Endothelial cell (in vitro differentiated cells): Measurements from ENCODE around the gene ADPRS. TPM values are rescaled to one million over a fixed set of nuclear protein-coding genes. Genes with fewer than 3 reads are reported as not detected.

ENCODE experiments used
- DNase-seq: peaks from one replicate; pipeline ENCODE4 v3.0.0; 2021; ENCODE audit warnings: low spot score
- H3K27ac Mint-ChIP-seq: one replicate; pipeline ENCODE4 v1.8.0; 2021; ENCODE audit warnings: mixed read lengths, inconsistent platforms; ENCODE audit not compliant: unreplicated experiment
- H3K27me3 Mint-ChIP-seq: one replicate; pipeline ENCODE4 v1.8.0; 2021; ENCODE audit warnings: mild to moderate bottlenecking, moderate library complexity, mixed read lengths, inconsistent platforms; ENCODE audit not compliant: unreplicated experiment
- H3K36me3 Mint-ChIP-seq: one replicate; pipeline ENCODE4 v1.8.0; 2021; ENCODE audit warnings: mild to moderate bottlenecking, low read depth, mixed read lengths, inconsistent platforms; ENCODE audit not compliant: unreplicated experiment
- H3K4me1 Mint-ChIP-seq: one replicate; pipeline ENCODE4 v1.8.0; 2021; ENCODE audit warnings: mild to moderate bottlenecking, mixed read lengths, inconsistent platforms; ENCODE audit not compliant: unreplicated experiment
- H3K4me3 Mint-ChIP-seq: one replicate; pipeline ENCODE4 v1.8.0; 2021; ENCODE audit warnings: mild to moderate bottlenecking, mixed read lengths, inconsistent platforms; ENCODE audit not compliant: unreplicated experiment
- H3K9me3 Mint-ChIP-seq: one replicate; pipeline ENCODE4 v1.8.0; 2021; ENCODE audit warnings: mixed read lengths, inconsistent platforms; ENCODE audit not compliant: unreplicated experiment
- total RNA-seq: library from RNA; stranded (reverse); fragmentation: NEBNext Ultra II Directional; extraction: Animal tissue kit (Norgen Biotek cat#: 25700); gene quantifications from one replicate; pipeline ENCODE4 v1.2.1, GENCODE V29; 2021; ENCODE audit not compliant: unreplicated experiment
- TF ChIP-seq, protein P1 (sequence below): fragments of 200-600 bp; sonication (generic); IDR thresholded peaks from one replicate; pipeline ENCODE4 v1.5.0; 2021; ENCODE audit warnings: antibody characterized with exemption; ENCODE audit not compliant: unreplicated experiment

Gene ADPRS
- total RNA-seq, 1 donor from 2014 or later = 24.2 TPM

DNA sequence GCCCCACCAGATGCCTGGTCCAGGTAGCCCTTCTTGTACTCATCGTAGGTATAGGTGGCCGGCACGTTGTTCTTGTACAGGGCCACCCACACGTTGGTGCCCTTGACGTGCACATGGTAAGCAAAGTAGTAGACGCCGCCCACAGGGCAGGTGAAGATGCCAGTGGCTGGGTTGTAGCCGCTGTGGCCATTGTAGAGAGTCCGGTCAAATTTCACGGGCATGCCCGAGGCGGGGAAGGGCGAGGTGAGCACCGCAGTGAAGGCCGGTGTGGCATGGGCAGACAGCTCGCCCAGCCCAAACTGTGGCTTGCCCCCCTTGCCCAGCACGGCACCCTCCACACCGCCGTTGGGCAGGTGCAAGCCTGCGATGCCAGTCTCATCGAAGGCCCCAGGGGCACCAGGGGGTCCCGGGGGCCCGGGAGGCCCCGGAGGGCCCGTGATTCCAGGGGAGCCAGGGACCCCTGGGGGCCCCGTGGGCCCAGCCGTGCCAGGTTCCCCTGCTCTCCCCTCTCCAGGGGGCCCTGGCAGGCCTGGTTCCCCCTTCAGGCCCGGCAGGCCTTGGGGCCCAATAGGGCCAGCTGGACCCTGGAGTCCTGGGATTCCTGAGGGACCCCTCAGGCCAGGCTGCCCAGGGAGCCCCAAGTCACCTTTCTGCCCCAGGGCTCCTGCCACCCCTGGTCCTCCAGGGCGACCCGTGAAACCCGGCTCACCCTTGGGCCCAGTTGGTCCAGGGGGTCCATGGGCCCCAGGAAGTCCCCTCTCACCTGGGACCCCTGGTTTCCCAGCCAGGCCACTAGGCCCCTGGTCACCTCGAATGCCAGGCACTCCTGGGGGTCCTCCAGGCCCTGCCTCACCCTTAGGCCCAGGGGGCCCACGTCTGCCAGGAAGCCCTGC is 9.2 kb downstream of the ADPRS start:
- Mint-ChIP-seq H3K27ac (no peak overlapping the region), H3K27me3 (peaks cover 8% of the 10 kb centered on the region), H3K36me3 (no peaks in the 10 kb centered on the region), H3K9me3 (no peaks in the 10 kb centered on the region), H3K4me1 (no peaks in the 10 kb centered on the region), H3K4me3 (no peak overlapping the region)
- TF ChIP-seq, protein P1, sequence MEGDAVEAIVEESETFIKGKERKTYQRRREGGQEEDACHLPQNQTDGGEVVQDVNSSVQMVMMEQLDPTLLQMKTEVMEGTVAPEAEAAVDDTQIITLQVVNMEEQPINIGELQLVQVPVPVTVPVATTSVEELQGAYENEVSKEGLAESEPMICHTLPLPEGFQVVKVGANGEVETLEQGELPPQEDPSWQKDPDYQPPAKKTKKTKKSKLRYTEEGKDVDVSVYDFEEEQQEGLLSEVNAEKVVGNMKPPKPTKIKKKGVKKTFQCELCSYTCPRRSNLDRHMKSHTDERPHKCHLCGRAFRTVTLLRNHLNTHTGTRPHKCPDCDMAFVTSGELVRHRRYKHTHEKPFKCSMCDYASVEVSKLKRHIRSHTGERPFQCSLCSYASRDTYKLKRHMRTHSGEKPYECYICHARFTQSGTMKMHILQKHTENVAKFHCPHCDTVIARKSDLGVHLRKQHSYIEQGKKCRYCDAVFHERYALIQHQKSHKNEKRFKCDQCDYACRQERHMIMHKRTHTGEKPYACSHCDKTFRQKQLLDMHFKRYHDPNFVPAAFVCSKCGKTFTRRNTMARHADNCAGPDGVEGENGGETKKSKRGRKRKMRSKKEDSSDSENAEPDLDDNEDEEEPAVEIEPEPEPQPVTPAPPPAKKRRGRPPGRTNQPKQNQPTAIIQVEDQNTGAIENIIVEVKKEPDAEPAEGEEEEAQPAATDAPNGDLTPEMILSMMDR = no peak
- DNase-seq = no peak

DNA sequence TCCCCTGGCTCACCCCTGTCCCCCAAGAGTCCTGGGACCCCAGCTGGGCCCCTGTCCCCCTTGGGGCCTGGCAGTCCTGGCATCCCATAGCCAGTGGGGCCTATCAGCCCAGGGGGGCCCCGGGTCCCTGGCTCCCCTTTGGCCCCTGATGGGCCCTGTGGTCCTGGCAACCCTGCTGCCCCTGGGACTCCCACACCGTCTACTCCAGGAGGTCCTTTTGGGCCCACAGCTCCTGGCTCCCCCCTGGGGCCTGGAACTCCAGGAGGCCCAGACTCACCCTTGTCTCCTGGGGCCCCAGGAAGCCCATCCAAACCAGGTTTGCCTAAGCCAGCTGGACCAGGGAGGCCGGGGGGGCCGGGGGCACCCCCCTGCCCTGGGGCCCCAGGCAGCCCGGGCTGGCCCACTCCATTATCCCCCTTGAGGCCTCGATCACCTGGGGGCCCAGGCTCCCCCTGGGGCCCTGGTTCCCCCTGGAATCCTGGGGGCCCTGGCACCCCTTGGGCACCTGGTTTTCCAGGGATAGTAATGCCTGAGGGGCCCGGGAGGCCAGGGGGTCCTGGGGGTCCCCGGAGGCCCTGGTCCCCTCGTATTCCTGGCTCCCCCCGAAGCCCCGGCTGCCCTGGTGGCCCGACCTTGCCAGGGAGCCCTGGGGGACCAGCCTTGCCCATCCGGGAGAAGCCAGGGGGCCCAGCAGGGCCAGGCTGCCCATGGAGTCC is 10.1 kb downstream of the ADPRS start:
- TF ChIP-seq, protein P1 = no peak
- Mint-ChIP-seq H3K27me3 (peaks cover 8% of the 10 kb centered on the region), H3K36me3 (no peaks in the 10 kb centered on the region), H3K27ac (no peak overlapping the region), H3K9me3 (no peaks in the 10 kb centered on the region), H3K4me3 (no peak overlapping the region), H3K4me1 (no peaks in the 10 kb centered on the region)
- no peak for DNase-seq

DNA sequence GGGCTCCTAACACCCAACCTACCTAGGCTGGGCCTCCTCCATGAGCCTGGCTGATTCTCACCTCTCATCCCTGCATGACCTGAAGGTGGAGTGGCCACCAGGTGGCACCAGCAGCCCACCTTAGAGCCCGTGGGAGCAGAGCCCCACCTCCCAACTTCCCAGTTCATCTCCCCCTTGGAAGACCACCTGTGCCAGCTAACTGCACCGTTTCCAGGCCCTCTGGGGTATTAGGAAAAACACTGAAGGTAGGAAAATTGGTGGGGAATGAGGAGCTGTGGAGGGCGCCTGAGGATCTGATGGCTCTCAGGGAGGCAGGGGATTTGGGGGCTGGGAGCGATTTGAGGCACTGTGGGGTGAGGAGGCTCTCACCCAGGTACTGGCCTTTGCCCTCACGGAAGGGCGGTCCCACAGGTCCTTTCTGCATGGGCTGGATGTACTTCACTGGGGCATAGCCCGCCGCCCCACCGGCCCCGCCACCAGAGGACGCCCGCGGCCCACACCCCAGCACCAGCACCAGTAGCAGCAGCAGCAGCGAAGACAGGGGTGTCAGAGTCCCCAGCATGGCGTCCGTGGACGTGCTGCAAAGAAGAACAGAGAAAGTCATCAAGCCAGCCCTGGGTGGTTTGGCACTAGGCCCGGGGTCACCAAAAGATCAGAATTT is 11.1 kb downstream of the ADPRS start:
- peaks cover 8% of the 10 kb centered on the region for H3K27me3 Mint-ChIP-seq
- no peaks in the 10 kb centered on the region for H3K36me3 Mint-ChIP-seq
- no peak overlapping the region for H3K4me3 Mint-ChIP-seq
- TF ChIP-seq, protein P1 = peak; percentile 76
- no peaks in the 10 kb centered on the region for H3K9me3 Mint-ChIP-seq
- peak; percentile 87 for DNase-seq
- no peak overlapping the region for H3K27ac Mint-ChIP-seq
- no peaks in the 10 kb centered on the region for H3K4me1 Mint-ChIP-seq

DNA sequence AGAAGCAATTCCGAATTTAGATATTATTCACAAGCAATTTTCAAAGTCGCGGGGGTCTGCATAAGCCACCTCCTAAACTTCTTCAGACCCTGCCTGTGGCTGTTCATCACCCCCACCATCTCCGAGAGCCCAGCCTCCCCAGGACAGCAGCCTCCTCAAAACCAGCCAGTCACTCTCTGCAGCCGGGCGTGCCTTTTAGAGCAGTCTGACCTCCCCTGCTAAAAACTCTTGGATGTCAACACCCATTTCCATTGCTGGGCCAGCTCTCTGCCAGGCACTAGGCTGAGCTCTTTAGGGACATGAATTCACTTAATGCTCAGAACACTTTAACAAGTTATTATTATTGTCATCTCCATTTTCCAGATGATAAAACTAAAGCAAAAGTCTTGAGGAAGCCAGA is 11.7 kb downstream of the ADPRS start:
- no peak overlapping the region for H3K27ac Mint-ChIP-seq
- TF ChIP-seq, protein P1 = no peak
- DNase-seq = no peak
- no peaks in the 10 kb centered on the region for H3K36me3 Mint-ChIP-seq
- no peak overlapping the region for H3K4me3 Mint-ChIP-seq
- H3K9me3 Mint-ChIP-seq = no peaks in the 10 kb centered on the region
- H3K4me1 Mint-ChIP-seq = no peaks in the 10 kb centered on the region
- peaks cover 8% of the 10 kb centered on the region for H3K27me3 Mint-ChIP-seq
